ENCODE results near the gene LRRC61.
A peak's percentile ranks its signal among the peaks of the same experiment; 100 is the strongest.
"Not testable (repeated sequence)": the region's sequence is repeated elsewhere in the genome, so short reads cannot be mapped to it uniquely, and the experiment has no call there.

Gene LRRC61

GRCh38 chr7:150322833-150323681 is at the start of gene LRRC61, which contains the start of gene ACTR3C:
TSS of gene LRRC61 (plus strand) at chr7:150323355. CDS start at chr7:150336862, 13,507 bp downstream.
TSS of gene ACTR3C (minus strand) at chr7:150323545. CDS start at chr7:150295296, 28,249 bp downstream.
- DNase-seq (ENCODE audit: extremely low read depth, low read depth): no peak
- TF ChIP-seq CTCF (IDR thresholded peaks at IDR 0.05; ENCODE audit: low read depth, low read length): no peak

GRCh38 chr7:150276132-150276695 is 46.9 kb upstream of the LRRC61 start:
- peak; percentile 50 for TF ChIP-seq CTCF (IDR thresholded peaks at IDR 0.05; ENCODE audit: low read depth, low read length)
- not testable (repeated sequence) for DNase-seq (ENCODE audit: extremely low read depth, low read depth)

- not testable (repeated sequence) for DNase-seq (ENCODE audit: extremely low read depth, low read depth)
These were observed 44.8 kb upstream of the LRRC61 start for GRCh38 chr7:150278383-150278782.

- not testable (repeated sequence) for DNase-seq (ENCODE audit: extremely low read depth, low read depth)
These were observed 41.3 kb upstream of the LRRC61 start for GRCh38 chr7:150281681-150282403.

- DNase-seq (ENCODE audit: extremely low read depth, low read depth): not testable (repeated sequence)
These were observed 40.0 kb upstream of the LRRC61 start for GRCh38 chr7:150283111-150283510.

GRCh38 chr7:150283608-150284007 is 39.5 kb upstream of the LRRC61 start:
- DNase-seq (ENCODE audit: extremely low read depth, low read depth): not testable (repeated sequence)

- not testable (repeated sequence) for DNase-seq (ENCODE audit: extremely low read depth, low read depth)
- TF ChIP-seq CTCF (IDR thresholded peaks at IDR 0.05; ENCODE audit: low read depth, low read length): peak; percentile 44
These were observed 37.1 kb upstream of the LRRC61 start for GRCh38 chr7:150285849-150286754.

GRCh38 chr7:150287815-150288214 is 35.3 kb upstream of the LRRC61 start:
- not testable (repeated sequence) for DNase-seq (ENCODE audit: extremely low read depth, low read depth)

GRCh38 chr7:150288816-150289215 is 34.3 kb upstream of the LRRC61 start:
- not testable (repeated sequence) for DNase-seq (ENCODE audit: extremely low read depth, low read depth)

- DNase-seq (ENCODE audit: extremely low read depth, low read depth): not testable (repeated sequence)
These were observed 32.8 kb upstream of the LRRC61 start for GRCh38 chr7:150290317-150290716.

GRCh38 chr7:150295027-150295426 is 28.1 kb upstream of the LRRC61 start:
- DNase-seq (ENCODE audit: extremely low read depth, low read depth): not testable (repeated sequence)

- DNase-seq (ENCODE audit: extremely low read depth, low read depth): not testable (repeated sequence)
These were observed 27.5 kb upstream of the LRRC61 start for GRCh38 chr7:150295614-150296013.

GRCh38 chr7:150296802-150297201 is 26.4 kb upstream of the LRRC61 start:
- DNase-seq (ENCODE audit: extremely low read depth, low read depth): not testable (repeated sequence)

GRCh38 chr7:150297978-150298377 is 25.2 kb upstream of the LRRC61 start:
- DNase-seq (ENCODE audit: extremely low read depth, low read depth): not testable (repeated sequence)

GRCh38 chr7:150302908-150303310 is 20.2 kb upstream of the LRRC61 start:
- DNase-seq (ENCODE audit: extremely low read depth, low read depth): not testable (repeated sequence)
